Posterior cingulate gyrus (tissue), 11 donors: ENCODE measurements around the gene TGOLN2.
A peak's percentile ranks its signal among the peaks of the same experiment; 100 is the strongest.
"Not testable (repeated sequence)": the region's sequence is repeated elsewhere in the genome, so short reads cannot be mapped to it uniquely, and the experiment has no call there.

Experiments
- DNase-seq, 10 donors: peaks; one replicate each; pipeline versions ENCODE4 v3.0.0 to v3.0.0-alpha.2; 2020 to 2021; ENCODE audit warnings: mixed read lengths in 3 of 10
- intact Hi-C: fragments of 100-400 bp; cut with DNase I; formaldehyde crosslinking; loops from one replicate; pipeline ENCODE4 v1.15.1; 2023

Gene TGOLN2

DNA sequence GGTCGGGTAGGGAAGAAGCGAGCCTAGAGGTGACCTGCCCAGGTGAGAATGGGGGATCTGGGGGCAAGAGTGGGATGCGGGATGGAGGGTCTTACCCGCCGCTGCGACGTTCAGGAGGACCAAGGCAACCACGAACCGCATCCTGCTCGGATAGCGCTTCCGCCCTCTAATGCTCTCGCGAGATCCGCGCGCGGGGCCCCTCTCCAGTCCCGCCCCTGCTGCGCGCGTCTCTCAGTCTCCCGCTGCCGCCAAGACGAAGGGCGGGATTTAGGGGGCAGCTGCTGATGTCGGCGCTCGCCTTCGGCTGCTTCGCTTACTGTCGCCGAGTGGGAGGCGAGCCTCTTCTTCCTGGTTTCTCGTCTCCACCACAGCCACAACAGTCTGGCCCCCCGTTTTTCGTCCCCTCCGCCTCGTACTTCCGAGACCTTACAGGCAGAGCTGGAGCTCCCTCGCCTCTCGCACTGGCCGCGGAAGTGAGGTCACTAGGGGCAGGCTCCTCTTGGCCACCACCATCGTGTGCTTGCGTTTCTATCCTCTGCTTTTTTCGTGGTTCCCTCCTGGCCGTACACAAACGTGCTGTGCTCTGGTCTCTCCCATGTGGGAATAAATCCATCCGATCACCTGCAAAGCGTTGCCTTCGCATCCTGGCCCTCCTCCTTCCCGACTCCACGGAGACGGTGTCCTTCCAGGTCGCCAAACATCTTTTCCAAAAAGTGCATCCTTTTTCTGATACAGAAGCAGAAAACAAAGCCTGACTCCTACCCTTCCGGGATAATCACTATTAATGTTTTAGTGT is at the start of gene TGOLN2:
Gene TGOLN2 (minus strand): TSS at position 168 of the 796 bp plus-strand sequence. CDS start 27 bp downstream, at position 141.
- peak; percentile 82 to 98 (median 88) for DNase-seq
- intact Hi-C loops, result no loop called here

DNA sequence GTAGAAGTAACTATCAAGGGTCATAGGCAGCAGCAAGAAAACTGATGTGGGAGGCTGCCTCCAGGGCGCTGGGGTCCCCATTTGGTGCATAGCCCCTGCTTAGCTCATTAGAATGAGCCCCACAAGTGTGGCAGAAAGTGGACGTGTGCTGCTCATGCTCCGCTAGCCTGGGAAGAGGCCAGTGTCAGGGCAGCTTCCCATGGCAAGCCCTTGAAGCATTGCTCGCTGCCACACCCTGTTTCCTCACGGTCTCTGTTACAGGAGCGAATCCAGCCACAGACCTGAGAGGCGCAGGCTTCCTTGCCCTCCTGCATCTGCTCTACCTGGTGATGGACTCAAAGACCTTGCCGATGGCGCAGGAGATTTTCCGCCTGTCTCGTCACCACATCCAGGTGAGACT is 49.3 kb upstream of the TGOLN2 start:
- peak in 1 of 10 donors; percentile 39 for DNase-seq
- intact Hi-C loops, result no loop called here

DNA sequence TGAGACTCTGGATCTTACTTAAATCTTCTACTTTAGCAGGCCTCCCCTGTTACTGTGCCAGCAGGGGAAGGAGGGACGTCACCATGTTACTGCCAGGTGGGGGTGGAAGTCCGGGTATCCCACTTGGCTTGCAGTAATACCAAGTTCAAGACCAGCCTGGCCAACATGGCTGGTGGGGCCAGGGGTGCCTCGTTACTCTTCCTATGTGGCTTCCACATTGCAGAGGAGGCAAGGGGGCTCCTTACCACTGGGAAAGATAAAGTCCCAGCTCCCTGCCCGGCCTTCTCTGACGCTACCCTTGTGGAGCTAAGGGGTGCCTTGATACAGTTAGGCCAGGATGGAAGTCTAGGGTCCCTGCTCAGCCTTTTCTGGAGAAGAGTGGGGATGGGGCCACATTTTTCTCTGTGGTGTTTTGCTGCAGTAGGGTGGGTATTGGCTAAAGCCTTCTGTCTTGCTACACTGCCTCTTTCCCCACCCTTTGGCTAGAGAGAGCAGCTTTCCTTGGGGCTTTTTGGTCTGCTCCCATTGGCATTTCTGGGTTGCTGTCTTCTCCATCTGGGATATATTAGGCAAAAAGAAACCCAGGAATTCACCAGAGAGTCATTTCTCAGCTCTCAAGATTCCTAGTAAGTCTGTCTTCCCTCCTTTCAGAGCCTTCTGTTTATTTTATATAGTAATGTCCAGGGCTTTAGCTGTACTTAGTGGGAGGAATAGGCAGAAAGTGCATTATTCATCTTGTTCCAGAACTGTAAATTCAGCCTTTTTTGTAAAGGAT is 48.7 kb upstream of the TGOLN2 start:
- intact Hi-C loops, result no loop called here
- peak in 1 of 10 donors; percentile 52 for DNase-seq

DNA sequence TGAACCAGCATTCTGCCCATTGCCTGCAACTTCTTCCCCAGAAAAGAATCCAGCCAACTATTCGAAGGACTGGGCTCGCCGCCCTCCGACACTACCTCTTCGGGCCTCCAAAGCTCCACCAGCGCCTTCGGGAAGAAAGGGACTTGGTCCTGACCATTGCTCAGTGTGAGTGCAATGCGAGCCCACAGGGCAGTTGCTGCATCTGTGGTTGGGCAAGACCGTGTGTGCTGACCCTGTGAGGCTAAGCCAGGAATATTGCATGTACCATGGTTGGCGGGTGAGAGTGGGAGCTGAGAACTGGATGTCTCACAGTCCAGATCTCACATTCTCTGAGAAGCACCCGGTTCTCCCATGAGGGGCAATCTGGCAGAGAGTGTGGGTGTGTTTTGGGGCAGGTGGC is 43.3 kb upstream of the TGOLN2 start:
- intact Hi-C loops, result no loop called here
- DNase-seq, result peak in 2 of 10 donors; percentile 43 to 47

DNA sequence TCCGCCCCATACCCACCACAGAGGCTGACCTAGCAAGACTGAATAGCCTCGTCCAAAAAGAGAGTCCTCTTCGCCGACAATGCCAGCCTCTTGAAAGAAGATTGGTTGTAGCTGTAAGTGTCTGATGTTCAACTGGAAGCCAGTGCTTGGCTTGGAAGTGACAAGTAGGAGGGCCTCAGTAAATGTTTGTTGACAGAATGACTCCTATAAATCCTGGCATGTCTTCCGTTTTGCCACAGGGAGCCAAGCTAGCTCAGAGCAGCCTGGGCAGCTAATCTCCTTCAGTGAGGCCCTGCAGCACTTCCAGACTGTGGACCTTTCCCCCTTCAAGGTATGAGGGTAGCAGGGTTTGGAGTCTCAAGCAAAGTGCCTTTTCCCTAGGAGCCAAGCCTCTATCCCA is 41.7 kb upstream of the TGOLN2 start:
- peak in 1 of 10 donors; percentile 36 for DNase-seq
- intact Hi-C loops, result no loop called here

DNA sequence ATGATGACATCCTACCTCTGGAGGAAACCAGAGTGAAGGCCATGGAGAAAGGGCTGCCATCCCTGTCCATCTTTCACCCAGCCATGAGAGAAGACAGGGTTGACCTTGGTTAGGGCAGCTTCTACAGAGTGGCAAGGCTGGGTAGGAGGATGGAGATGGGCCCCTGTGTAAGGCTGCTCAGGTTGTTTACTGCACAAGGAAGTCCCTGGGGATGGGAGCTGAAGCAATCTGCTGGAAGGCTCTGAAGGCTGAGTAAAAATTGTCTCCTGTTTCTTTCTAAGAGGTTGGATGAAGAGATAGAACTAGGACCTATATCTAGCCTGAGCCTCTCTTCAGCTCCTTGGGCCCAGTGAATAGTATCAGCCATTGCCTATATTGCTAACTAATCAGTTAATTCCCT is 41.1 kb upstream of the TGOLN2 start:
- intact Hi-C loops, result no loop called here
- peak in 1 of 10 donors; percentile 11 for DNase-seq

DNA sequence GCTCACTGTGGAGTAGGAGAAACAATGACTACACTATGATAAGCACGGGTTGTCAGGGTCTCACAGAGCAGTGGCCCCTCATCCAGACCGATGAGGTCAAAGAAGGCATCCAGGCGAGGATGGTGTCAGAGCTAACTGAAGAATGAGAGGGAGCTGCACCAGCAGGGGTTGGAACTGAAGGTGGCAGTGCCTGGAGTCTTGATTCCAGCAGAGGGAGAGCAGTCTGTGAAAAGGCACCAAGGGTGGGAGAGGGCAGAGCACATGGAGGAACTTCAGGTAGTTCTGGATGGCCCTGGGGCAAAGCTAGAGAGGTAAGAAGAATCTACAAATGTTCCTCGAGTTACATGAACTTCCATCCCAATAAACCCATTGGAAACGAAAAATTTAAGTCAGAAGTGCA is 39.4 kb upstream of the TGOLN2 start:
- intact Hi-C loops, result no loop called here

DNA sequence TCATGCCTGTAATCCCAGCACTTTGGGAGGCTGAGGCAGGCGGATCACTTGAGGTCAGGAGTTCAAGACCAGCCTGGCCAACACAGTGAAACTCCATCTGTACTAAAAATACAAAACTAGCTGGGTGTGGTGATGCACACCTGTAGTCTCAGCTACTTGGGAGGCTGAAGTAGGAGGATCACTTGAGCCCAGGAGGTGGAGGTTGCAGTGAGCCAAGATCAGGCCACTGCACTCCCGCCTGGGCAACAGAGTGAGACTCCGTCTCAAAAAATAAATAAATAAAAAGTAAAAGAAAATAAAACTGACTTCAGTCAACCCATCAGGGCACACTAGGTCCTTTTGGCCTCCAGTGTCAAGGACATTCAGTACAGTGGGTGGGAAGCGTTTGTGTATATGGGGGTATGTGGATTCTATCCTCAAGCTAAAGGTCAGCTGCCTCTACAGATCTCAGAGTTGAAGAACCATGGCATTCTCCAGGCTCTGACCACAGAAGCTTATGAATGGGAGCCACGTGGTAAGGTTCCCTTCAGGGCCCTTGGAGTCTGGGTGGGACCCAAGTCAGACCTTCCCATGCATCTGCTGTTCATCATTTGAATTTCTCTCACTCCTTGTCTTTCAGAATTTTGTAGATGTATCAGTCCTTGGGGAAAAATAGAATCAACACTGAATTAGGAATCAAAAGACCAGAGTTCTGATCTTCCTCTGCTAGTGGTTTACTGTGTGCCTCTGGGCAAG is 35.0 kb upstream of the TGOLN2 start:
- intact Hi-C loops, DNase-seq: not testable (repeated sequence)

More for the DNA sequence above, 39.4 kb upstream of the TGOLN2 start:
- peak in 1 of 10 donors; percentile 43 for DNase-seq

DNA sequence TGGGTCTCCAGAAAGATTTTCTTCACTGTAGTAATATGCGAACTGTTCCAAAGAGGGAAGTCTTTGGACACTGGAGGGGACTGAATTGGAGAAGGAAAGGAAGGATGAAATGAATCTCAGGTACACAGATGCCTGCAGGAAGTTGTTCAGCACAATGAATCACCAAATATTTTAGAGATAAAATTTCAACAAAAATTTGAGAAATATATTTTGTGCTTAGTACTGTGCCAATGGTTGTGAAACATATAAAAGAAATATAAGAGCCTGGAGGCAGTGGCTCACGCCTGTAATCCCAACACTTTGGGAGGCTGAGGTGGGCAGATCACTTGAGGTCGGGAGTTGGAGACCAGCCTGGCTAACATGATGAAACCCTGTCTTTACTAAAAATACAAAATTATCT is 29.9 kb upstream of the TGOLN2 start:
- intact Hi-C loops, result no loop called here

DNA sequence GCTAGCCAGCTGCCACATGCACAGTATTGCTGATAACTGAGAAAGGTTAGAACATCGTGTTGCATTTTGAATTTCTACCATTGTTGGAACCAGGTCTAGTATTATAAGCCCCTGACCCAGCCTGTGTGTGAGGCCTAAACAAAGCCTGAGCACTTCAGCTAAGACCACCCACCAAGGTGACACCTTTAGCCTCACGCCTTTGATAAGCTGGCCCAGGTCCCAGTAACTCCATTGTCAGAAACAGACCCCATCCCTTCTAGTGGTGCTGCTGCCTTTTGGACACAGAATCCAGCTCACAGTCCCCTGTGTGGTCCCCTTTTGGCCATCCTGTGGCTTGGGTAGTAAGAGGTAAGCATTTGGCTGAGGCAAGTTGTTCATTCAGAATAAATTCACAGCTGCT is 28.4 kb upstream of the TGOLN2 start:
- DNase-seq, result no peak
- intact Hi-C loops, result no loop called here

More for the DNA sequence above, 29.9 kb upstream of the TGOLN2 start:
- no peak for DNase-seq

DNA sequence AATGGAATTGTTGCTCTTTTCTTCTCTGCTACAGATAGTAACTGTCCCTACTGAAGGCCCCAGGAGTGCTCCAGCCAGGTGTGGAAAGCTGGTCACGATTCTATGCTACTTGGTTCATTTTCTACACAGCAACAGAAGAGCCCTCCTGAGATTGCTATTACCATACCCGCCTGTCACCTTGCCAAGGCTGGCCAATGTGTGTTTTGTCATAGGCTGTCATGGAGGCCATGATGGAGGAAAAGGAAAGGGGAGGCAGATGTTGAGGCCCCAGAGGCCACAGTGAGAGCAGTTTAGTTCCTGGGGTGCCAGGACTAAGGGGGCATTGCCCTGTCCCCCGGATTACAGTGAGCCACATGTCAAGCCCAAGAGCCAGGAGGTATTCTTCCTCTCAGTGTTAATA is 27.7 kb upstream of the TGOLN2 start:
- intact Hi-C loops, result loop anchor here (2.0 kb wide), 1 partner anchor 63 kb away; the partner anchor contains the start of gene SH2D6
- peak in 1 of 10 donors; percentile 63 for DNase-seq

DNA sequence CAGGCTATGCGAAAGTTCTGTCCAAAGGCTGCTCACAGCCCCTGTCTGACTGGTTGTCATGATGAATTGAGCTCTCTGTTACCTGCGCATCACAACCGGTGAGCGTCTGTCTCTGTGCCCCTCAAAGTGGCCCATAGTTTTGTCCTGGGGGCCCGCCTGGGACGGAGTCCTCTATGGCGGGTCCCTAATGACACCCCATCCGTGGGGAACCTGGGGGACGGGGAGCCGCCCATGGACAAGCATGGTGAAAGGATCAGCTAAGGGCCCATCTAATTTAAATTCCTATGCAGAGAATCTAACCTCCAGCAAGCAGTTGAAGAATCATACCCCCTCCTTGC is 27.3 kb upstream of the TGOLN2 start:
- DNase-seq, result no peak
- intact Hi-C loops, result loop anchor here (2.0 kb wide), 1 partner anchor 64 kb away; the partner anchor contains the start of gene SH2D6

DNA sequence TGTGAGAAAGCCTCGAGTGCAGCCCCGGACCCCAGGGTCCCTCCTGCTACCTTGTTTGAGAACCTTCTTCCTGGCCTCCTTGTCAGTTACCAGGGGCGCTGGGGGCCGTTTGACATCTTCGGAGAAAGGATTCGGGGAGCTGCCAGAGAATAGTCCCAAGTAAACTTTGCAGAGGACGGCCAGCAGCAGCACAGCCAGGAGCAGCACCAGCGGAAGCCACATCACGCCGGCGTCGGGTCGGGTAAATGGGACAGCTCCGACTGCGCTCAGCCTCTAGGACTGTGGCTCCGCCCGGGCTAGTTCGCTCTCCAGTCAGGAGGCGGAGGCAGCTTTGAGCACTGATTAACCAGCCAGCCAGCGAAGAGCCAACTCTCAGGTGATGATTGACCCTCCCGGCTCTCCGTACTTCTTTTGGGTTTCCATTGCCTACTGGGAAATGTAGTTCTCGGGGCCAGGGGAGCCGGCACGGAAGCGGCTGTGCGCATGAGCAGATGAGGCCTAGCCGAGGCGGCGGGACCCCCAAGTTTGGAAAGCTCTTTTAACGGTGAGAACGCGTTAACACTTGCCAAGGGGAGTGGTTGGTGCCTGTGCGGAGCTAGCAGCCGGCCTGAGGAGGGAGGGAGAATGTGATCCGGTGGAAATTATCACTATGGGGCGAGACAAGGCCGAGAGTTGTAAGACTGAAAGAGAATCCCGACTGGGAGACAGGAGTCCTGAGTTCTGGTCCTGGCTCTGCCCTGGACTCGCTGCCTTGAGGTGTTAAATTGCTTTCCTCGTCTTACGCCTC is 26.7 kb upstream of the TGOLN2 start, which contains the start of the genes ELMOD3 and RETSAT:
Gene ELMOD3 (plus strand): TSS at position 484 of the 787 bp plus-strand sequence. CDS start 2,430 bp downstream, outside the sequence.
Gene RETSAT (minus strand): TSS at position 243 of the 787 bp plus-strand sequence. CDS start 21 bp downstream, at position 222.
- DNase-seq, result peak; percentile 91 to 99 (median 94)
- intact Hi-C loops, result loop anchor here (2.0 kb wide), 1 partner anchor 64 kb away; the partner anchor contains the start of gene SH2D6

DNA sequence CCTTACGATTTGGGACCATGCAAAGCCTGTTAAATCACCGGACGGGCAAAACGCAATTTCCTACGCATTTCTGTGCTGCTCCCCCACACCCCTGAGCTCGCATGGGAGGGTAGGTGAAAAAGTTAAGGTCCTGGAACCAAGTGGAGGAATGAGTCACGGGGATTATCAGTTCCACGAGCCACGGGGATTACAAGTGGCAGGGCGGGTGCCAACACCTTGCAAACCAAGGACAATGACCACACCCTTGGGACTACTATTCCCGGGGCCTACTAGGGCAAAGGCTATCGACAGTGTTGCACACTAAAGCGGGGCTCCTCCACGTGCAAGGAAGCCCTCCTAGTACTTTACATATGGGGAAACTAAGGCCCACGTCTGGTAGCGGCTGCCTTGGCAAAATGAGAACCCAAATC is 26.1 kb upstream of the TGOLN2 start:
- intact Hi-C loops, result loop anchor here (2.0 kb wide), 1 partner anchor 65 kb away; the partner anchor contains the start of gene SH2D6
- peak in 2 of 10 donors; percentile 19 to 27 for DNase-seq

DNA sequence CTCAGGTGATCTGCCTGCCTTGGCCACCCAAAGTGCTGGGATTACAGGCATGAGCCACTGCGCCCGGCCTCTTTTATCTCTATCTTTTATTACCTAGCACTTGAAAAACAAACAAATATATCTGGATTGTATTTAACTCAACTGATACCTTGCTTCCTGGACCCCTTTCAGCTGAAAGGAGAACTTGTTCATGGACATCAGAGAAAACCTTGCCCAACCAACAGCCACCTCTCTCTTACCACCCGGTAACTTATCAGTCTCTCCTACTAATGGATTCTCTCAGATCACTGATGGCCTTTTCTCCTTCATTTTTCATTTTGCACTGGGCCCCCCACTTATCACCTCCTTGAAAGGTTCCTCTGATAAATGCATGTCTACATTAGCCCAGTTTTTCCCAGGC is 19.8 kb upstream of the TGOLN2 start:
- intact Hi-C loops, result no loop called here
- no peak for DNase-seq

DNA sequence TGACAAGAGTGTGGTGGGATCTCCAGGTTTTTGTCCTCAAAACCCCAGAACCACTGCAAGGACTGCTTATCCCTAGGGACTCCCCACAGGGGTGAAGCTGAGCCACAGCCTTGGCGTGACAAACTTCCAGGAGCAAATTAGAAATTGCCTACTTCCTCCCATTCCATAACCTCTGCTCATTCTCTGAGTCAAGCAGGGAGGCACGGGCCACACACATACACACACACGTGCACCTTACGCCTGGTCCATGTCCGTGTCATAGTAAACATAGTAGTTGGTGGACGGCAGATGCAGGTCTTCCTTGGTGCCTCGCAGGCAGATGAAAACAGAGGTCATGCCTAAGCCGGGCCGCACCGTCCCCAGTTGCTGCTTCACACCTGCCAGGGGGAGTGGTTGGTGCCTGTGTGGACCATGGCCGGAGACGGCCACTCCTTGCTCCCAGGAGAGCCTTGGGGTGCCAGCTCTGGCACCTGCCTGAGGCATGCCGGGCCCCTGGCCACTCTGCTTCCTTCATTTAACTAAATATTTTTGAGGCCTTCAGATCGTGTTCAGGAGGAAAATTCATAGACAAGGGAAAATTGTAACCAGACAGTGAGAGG is 16.7 kb upstream of the TGOLN2 start:
- no peak for DNase-seq
- intact Hi-C loops, result no loop called here

DNA sequence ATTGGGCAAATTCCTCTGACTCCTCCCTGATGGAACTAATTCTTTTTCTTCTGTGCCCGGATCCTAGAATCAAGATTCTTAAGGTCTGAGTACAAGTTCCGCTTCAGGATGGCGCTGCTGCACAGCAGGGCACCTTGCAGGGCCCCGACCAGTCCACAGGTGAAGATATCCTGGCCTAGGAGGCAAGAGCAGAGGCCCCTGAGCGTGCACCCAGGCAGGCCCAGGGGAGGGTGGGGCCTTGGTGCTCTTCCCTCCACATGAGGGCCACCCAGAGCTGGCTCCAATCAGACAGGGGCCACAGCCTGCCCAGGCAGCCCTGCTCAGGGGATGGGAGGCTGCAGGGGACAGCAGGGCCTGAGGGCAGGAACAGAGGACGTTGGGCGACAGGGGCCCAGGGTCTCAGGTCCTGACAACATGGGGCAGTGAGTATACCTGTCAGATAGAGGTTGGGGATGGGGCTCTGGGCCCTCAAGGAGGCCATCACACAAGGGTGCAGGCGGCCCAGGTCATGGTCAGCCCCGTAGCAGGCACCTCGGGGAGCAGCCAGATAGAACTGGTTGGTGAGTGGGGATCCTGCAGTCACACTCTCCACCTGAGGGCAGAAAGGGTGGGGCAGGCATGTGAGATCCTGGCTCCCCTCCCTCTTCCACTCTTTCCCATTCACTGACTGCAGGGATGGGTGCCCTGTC is 15.6 kb upstream of the TGOLN2 start:
- DNase-seq, intact Hi-C loops: not testable (repeated sequence)

DNA sequence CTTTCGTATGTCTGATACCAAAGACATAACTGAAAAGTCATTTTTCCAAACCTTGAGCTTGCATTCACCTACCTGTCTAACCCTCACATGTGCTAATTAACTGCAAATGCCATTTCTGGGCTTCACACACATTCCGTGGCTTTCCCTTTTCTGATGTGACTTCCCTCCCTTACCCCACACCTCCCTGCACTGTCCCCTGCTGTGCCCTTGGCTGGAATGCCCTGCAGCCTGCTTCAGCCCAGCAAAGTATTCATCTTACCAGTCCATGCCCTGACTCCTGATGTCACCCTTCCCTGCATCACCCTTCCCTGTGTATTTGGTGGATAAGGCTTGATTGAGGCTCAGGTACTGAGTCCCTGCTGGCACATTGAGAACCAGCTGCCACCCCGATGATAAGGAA is 14.4 kb upstream of the TGOLN2 start:
- DNase-seq, result no peak
- intact Hi-C loops, result no loop called here
